CD14-positive monocyte (primary cell): Measurements from ENCODE around the gene ATG101. TPM values are rescaled to one million over a fixed set of nuclear protein-coding genes. Genes with fewer than 3 reads are reported as not detected.

Experiments used
- DNase-seq, 3 donors: peaks; one replicate each; pipeline ENCODE4 v3.0.0-alpha.2; 2011 to 2022
- H2AFZ ChIP-seq: 2 replicates; pipeline ENCODE4 v1.6.0; 2012; ENCODE audit warnings: mild to moderate bottlenecking, low read depth, low read length, inconsistent platforms; ENCODE audit not compliant: insufficient read depth, poor library complexity, severe bottlenecking
- H3K27ac ChIP-seq, 2 donors: 1 replicate in 1 of 2; 2 replicates in 1 of 2; pipeline ENCODE4 v1.5.1; 2012 to 2013; ENCODE audit warnings: low read length in 2 of 2, control low read depth in 1 of 2, inconsistent platforms in 1 of 2, low read depth in 1 of 2, mild to moderate bottlenecking in 1 of 2
- H3K27me3 ChIP-seq, 2 donors: one replicate each; pipeline versions ENCODE4 v1.6.0 to v1.6.1; 2011 to 2013; ENCODE audit warnings: low read length in 2 of 2; ENCODE audit not compliant: control insufficient read depth in 2 of 2, insufficient read depth in 2 of 2
- H3K36me3 ChIP-seq, 2 donors: replicated peaks in 1 of 2; 1 replicate in 1 of 2; 2 replicates in 1 of 2; pipeline versions ENCODE4 v1.5.1 to v1.6.1; 2012 to 2013; ENCODE audit warnings: low read length in 2 of 2, control low read depth in 1 of 2, inconsistent platforms in 1 of 2, mild to moderate bottlenecking in 1 of 2; ENCODE audit not compliant: insufficient read depth in 2 of 2, control insufficient read depth in 1 of 2
- H3K4me1 ChIP-seq, 2 donors: 1 replicate in 1 of 2; 2 replicates in 1 of 2; pipeline versions ENCODE4 v1.5.1 to v1.6.1; 2012 to 2013; ENCODE audit warnings: low read length in 2 of 2, control low read depth in 1 of 2, inconsistent platforms in 1 of 2, mild to moderate bottlenecking in 1 of 2, moderate library complexity in 1 of 2; ENCODE audit not compliant: insufficient read depth in 2 of 2, control insufficient read depth in 1 of 2
- H3K4me2 ChIP-seq: replicated peaks from 2 replicates; pipeline ENCODE3; 2012; ENCODE audit warnings: low read length, moderate library complexity, mild to moderate bottlenecking; ENCODE audit not compliant: poor library complexity, severe bottlenecking; ENCODE audit errors: extremely low read depth
- H3K4me3 ChIP-seq, 3 experiments: fragments of 200-600 bp in 1 of 3; sonication (generic) in 1 of 3; replicated peaks in 1 of 3; 1 replicate in 2 of 3; 2 replicates in 1 of 3; pipeline ENCODE4 v1.5.1; 2011 to 2013; ENCODE audit warnings: low read length in 3 of 3, mild to moderate bottlenecking in 3 of 3, control low read depth in 2 of 3, low read depth in 2 of 3, inconsistent platforms in 1 of 3, moderate library complexity in 1 of 3
- H3K79me2 ChIP-seq: 2 replicates; pipeline ENCODE4 v1.6.0; 2012; ENCODE audit warnings: mild to moderate bottlenecking, control low read depth, inconsistent platforms, low read length, moderate library complexity; ENCODE audit not compliant: insufficient read depth
- H3K9ac ChIP-seq: 2 replicates; pipeline ENCODE4 v1.6.0; 2017; ENCODE audit warnings: low read length, mild to moderate bottlenecking; ENCODE audit not compliant: insufficient read depth, poor library complexity, severe bottlenecking
- H3K9me3 ChIP-seq, 2 donors: replicated peaks in 1 of 2; 1 replicate in 1 of 2; 2 replicates in 1 of 2; pipeline versions ENCODE4 v1.5.1 to v1.6.1; 2012 to 2013; ENCODE audit warnings: low read length in 2 of 2, control low read depth in 1 of 2; ENCODE audit not compliant: control insufficient read depth in 1 of 2, insufficient read depth in 1 of 2
- H4K20me1 ChIP-seq: 2 replicates; pipeline ENCODE4 v1.6.0; 2012; ENCODE audit warnings: mild to moderate bottlenecking, low read length, control low read depth, moderate library complexity; ENCODE audit not compliant: insufficient read depth
- H3K27ac Mint-ChIP-seq, 7 donors: one replicate each; pipeline ENCODE4 v1.8.0; 2020; ENCODE audit warnings: mild to moderate bottlenecking in 7 of 7, mixed read lengths in 7 of 7, moderate library complexity in 6 of 7, inconsistent platforms in 2 of 7
- H3K27me3 Mint-ChIP-seq, 3 donors: one replicate each; pipeline ENCODE4 v1.8.0; 2021 to 2022; ENCODE audit warnings: low read depth in 3 of 3, mild to moderate bottlenecking in 3 of 3, mixed read lengths in 3 of 3, moderate library complexity in 3 of 3, inconsistent platforms in 1 of 3
- H3K36me3 Mint-ChIP-seq, 2 donors: one replicate each; pipeline ENCODE4 v1.8.0; 2020; ENCODE audit warnings: mixed read lengths in 2 of 2, inconsistent platforms in 1 of 2, mild to moderate bottlenecking in 1 of 2
- H3K4me1 Mint-ChIP-seq: one replicate; pipeline ENCODE4 v1.8.0; 2020; ENCODE audit warnings: mild to moderate bottlenecking, mixed read lengths
- H3K4me3 Mint-ChIP-seq, 2 donors: one replicate each; pipeline ENCODE4 v1.8.0; 2020; ENCODE audit warnings: mild to moderate bottlenecking in 2 of 2, mixed read lengths in 2 of 2, moderate library complexity in 1 of 2
- H3K9me3 Mint-ChIP-seq, 7 donors: one replicate each; pipeline ENCODE4 v1.8.0; 2020 to 2022; ENCODE audit warnings: mixed read lengths in 7 of 7, mild to moderate bottlenecking in 6 of 7, moderate library complexity in 6 of 7, inconsistent platforms in 2 of 7
- CTCF ChIP-seq: fragments of 200-600 bp; IDR thresholded peaks from one replicate; pipeline ENCODE4 v1.8.0; 2022; ENCODE audit warnings: antibody characterized with exemption, mild to moderate bottlenecking
- WGBS: methylation state at CpG from one replicate; pipeline ENCODE4 v1.1.5; 2013; ENCODE audit warnings: missing lambda C conversion rate; ENCODE audit not compliant: insufficient coverage; 5-methylcytosine and 5-hydroxymethylcytosine counted together
- intact Hi-C, 2 donors: fragments of 100-400 bp; cut with micrococcal nuclease; formaldehyde crosslinking; loops; one replicate each; pipeline versions ENCODE4 v1.15.0 to v1.15.1; 2023
- polyA plus RNA-seq, 3 donors: library from polyadenylated mRNA; depleted of rRNA in 1 of 3; unstranded in 2 of 3; stranded (reverse) in 1 of 3; fragments of 300-500 nt in 2 of 3; fragments of >200 nt in 1 of 3; fragmentation: Illumina TruSeq in 2 of 3; gene quantifications; 1 replicate in 2 of 3; 2 replicates in 1 of 3; pipeline ENCODE4 v1.2.3, GENCODE V29; 2012 to 2021

ATG101 gene
- polyA plus RNA-seq, 3 donors, result 20.5 to 120 (median 26.4) TPM

- Mint-ChIP-seq H3K4me3 (peak overlapping the region; percentile 52 to 71), H3K27ac (peak overlapping the region; percentile 90 to 97 (median 94)), H3K36me3 (no peaks in the 10 kb centered on the region), H3K27me3 (peaks cover 17 to 25% (median 17%) of the 10 kb centered on the region in 3 donors), H3K4me1 (peaks cover 41% of the 10 kb centered on the region), H3K9me3 (peaks cover 0 to 1% (median 0%) of the 10 kb centered on the region in 7 donors)
- H3K27ac ChIP-seq, result peak overlapping the region; percentile 65 to 81
- no peaks in the 10 kb centered on the region for H4K20me1 ChIP-seq
- intact Hi-C loops, result loop anchor here (2.0 to 5.0 kb wide), 3 partner anchors 32 to 95 kb away; no protein-coding TSS in a partner anchor
- H3K27me3 ChIP-seq, result no peaks in the 10 kb centered on the region
- no peaks in the 10 kb centered on the region for H3K9me3 ChIP-seq
- H3K79me2 ChIP-seq, result no peaks in the 10 kb centered on the region
- peak overlapping the region; percentile 63 for H2AFZ ChIP-seq
- H3K4me3 ChIP-seq, result peak overlapping the region in 1 of 3 experiments; percentile 51
- WGBS, result 25% methylated on average over 18 of the region's 23 CpGs
- peaks cover 28 to 36% of the 10 kb centered on the region in 2 donors for H3K4me1 ChIP-seq
- TF ChIP-seq CTCF, result peak; percentile 64
- peak overlapping the region; percentile 49 for H3K4me2 ChIP-seq
- peak; percentile 60 to 70 (median 69) for DNase-seq
- no peaks in the 10 kb centered on the region for H3K36me3 ChIP-seq
- H3K9ac ChIP-seq, result peak overlapping the region; percentile 32
These were observed 49.8 kb downstream of the ATG101 start for GRCh38 chr12:52119398-52120254.

GRCh38 chr12:52120951-52121823, 51.4 kb downstream of the ATG101 start:
- H2AFZ ChIP-seq, result no peak overlapping the region
- no peaks in the 10 kb centered on the region for H3K79me2 ChIP-seq
- peaks cover 28 to 36% of the 10 kb centered on the region in 2 donors for H3K4me1 ChIP-seq
- DNase-seq, result peak in 2 of 3 donors; percentile 27 to 29
- no peaks in the 10 kb centered on the region for H4K20me1 ChIP-seq
- H3K27me3 ChIP-seq, result peaks cover 0 to 1% of the 10 kb centered on the region in 2 donors
- H3K9ac ChIP-seq, result no peak overlapping the region
- H3K36me3 ChIP-seq, result no peaks in the 10 kb centered on the region
- peaks cover 19 to 32% (median 21%) of the 10 kb centered on the region in 3 donors for H3K27me3 Mint-ChIP-seq
- no peaks in the 10 kb centered on the region for H3K36me3 Mint-ChIP-seq
- H3K27ac Mint-ChIP-seq, result peak overlapping the region in 6 of 7 donors; percentile 42 to 92 (median 72)
- H3K4me1 Mint-ChIP-seq, result peaks cover 41% of the 10 kb centered on the region
- no peak overlapping the region for H3K4me3 ChIP-seq
- peaks cover 0 to 1% (median 0%) of the 10 kb centered on the region in 7 donors for H3K9me3 Mint-ChIP-seq
- H3K9me3 ChIP-seq, result no peaks in the 10 kb centered on the region
- H3K4me2 ChIP-seq, result no peak overlapping the region
- intact Hi-C loops, result loop anchor here (1.0 to 5.0 kb wide), 3 partner anchors 34 to 94 kb away; no protein-coding TSS in a partner anchor
- no peak overlapping the region for H3K27ac ChIP-seq
- no peak for TF ChIP-seq CTCF
- H3K4me3 Mint-ChIP-seq, result peak overlapping the region in 1 of 2 donors; percentile 63
- 66% methylated on average over 13 of the region's 19 CpGs for WGBS
